LNCAP (cell line): ENCODE measurements around the gene CYSRT1.

Source experiments
- CTCF ChIP-seq: fragments of 450-650 bp; IDR thresholded peaks from 2 replicates; pipeline ENCODE4 v1.5.1; 2017; ENCODE audit warnings: mild to moderate bottlenecking

Gene CYSRT1

GRCh38 chr9:137270929-137271695, 46.1 kb downstream of the CYSRT1 start:
- TF ChIP-seq CTCF, result no peak

- no peak for TF ChIP-seq CTCF
Measured at GRCh38 chr9:137271696-137272076, 46.7 kb downstream of the CYSRT1 start.

- TF ChIP-seq CTCF, result no peak
Measured at GRCh38 chr9:137272241-137273094, 47.5 kb downstream of the CYSRT1 start.

GRCh38 chr9:137273095-137273490, 48.1 kb downstream of the CYSRT1 start:
- no peak for TF ChIP-seq CTCF

GRCh38 chr9:137273611-137274320, 48.8 kb downstream of the CYSRT1 start:
- TF ChIP-seq CTCF, result no peak

GRCh38 chr9:137275203-137275587, 50.2 kb downstream of the CYSRT1 start:
- no peak for TF ChIP-seq CTCF
